Smooth muscle cell (in vitro differentiated cells): Measurements from ENCODE around the gene CIB4. TPM values are rescaled to one million over a fixed set of nuclear protein-coding genes. Genes with fewer than 3 reads are reported as not detected.

Experiments
- DNase-seq: peaks from one replicate; lab custom pipeline; 2025; ENCODE audit not compliant: unreplicated experiment; lab: John Stamatoyannopoulos, UW
- H2AFZ ChIP-seq: fragments of 200-600 bp; sonication (generic); 2 replicates; pipeline ENCODE4 v1.6.0; 2016; ENCODE audit warnings: antibody characterized with exemption, low read depth, mild to moderate bottlenecking
- H3F3A ChIP-seq: fragments of 200-600 bp; sonication (generic); 2 replicates; pipeline ENCODE4 v1.6.0; 2017; ENCODE audit warnings: antibody characterized with exemption, low read depth
- H3K27ac ChIP-seq: fragments of 200-600 bp; sonication (generic); 2 replicates; pipeline ENCODE4 v1.5.1; 2016; ENCODE audit warnings: low read depth, mild to moderate bottlenecking
- H3K27me3 ChIP-seq: fragments of 200-600 bp; sonication (generic); 2 replicates; pipeline ENCODE4 v1.6.1; 2016; ENCODE audit warnings: low read depth, mild to moderate bottlenecking
- H3K36me3 ChIP-seq: fragments of 200-600 bp; sonication (generic); 2 replicates; pipeline ENCODE4 v1.5.1; 2016; ENCODE audit warnings: low read depth
- H3K4me1 ChIP-seq: fragments of 200-600 bp; sonication (generic); 2 replicates; pipeline ENCODE4 v1.5.1; 2016; ENCODE audit warnings: low read depth
- H3K4me2 ChIP-seq: fragments of 200-600 bp; sonication (generic); 2 replicates; pipeline ENCODE4 v1.6.0; 2016; ENCODE audit warnings: mild to moderate bottlenecking
- H3K4me3 ChIP-seq: fragments of 200-600 bp; sonication (generic); 2 replicates; pipeline ENCODE4 v1.5.1; 2016; ENCODE audit warnings: mild to moderate bottlenecking
- H3K79me2 ChIP-seq: fragments of 200-600 bp; sonication (generic); 2 replicates; pipeline ENCODE4 v1.6.0; 2016; ENCODE audit warnings: low read depth, mild to moderate bottlenecking
- H3K9ac ChIP-seq: fragments of 200-600 bp; sonication (generic); 2 replicates; pipeline ENCODE4 v1.6.0; 2016; ENCODE audit warnings: low read depth
- H3K9me3 ChIP-seq: fragments of 200-600 bp; sonication (generic); replicated peaks from 2 replicates; pipeline ENCODE4 v1.5.1; 2016; ENCODE audit warnings: low read depth
- H4K20me1 ChIP-seq: fragments of 200-600 bp; sonication (generic); 2 replicates; pipeline ENCODE4 v1.6.0; 2016; ENCODE audit warnings: low read depth
- WGBS: methylation state at CpG from one replicate; pipeline ENCODE4 v1.1.7; 2016; ENCODE audit warnings: low lambda C conversion rate; 5-methylcytosine and 5-hydroxymethylcytosine counted together
- polyA plus RNA-seq: library from polyadenylated mRNA; unstranded; fragments of >200 nt; fragmentation: Nextera tagmentation; extraction: Ambion mirVana; gene quantifications from 2 replicates; pipeline ENCODE4 v1.2.1, GENCODE V29; 2016
- total RNA-seq: library from RNA; depleted of rRNA; stranded (reverse); fragments of >200 nt; gene quantifications from 2 replicates; pipeline ENCODE4 v1.2.3, GENCODE V29; 2014
- TF ChIP-seq, protein P1 (sequence below): fragments of 200-600 bp; sonication (generic); IDR thresholded peaks from 2 replicates; pipeline ENCODE4 v1.5.1; 2017; ENCODE audit warnings: borderline replicate concordance, mild to moderate bottlenecking, antibody characterized with exemption; ENCODE audit not compliant: insufficient read depth, poor library complexity, severe bottlenecking

CIB4 gene
- total and polyA plus RNA-seq, 2 experiments from 2014 or later: not detected

DNA sequence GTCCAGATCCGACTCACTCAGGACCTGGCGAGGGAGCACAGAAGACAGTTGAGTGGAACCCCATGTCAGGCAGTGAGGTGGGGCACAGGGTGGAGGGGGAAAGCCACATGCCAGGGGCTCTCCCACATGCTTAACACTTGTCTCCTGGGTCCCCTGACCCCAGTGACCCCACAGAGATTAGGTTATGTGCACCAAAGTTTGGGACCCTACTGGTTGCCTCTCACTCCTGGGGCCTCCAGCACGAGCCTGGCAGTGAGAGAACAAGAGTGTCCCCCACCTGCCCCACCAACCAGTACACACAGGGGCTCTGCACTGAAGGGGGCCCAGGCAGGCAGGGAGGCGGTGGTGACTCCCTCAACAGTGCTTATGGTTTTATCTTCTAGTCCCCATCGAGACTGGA lies 58.3 kb downstream of the CIB4 start:
- no peaks in the 10 kb centered on the region for H3K36me3 ChIP-seq
- TF ChIP-seq, protein P1, sequence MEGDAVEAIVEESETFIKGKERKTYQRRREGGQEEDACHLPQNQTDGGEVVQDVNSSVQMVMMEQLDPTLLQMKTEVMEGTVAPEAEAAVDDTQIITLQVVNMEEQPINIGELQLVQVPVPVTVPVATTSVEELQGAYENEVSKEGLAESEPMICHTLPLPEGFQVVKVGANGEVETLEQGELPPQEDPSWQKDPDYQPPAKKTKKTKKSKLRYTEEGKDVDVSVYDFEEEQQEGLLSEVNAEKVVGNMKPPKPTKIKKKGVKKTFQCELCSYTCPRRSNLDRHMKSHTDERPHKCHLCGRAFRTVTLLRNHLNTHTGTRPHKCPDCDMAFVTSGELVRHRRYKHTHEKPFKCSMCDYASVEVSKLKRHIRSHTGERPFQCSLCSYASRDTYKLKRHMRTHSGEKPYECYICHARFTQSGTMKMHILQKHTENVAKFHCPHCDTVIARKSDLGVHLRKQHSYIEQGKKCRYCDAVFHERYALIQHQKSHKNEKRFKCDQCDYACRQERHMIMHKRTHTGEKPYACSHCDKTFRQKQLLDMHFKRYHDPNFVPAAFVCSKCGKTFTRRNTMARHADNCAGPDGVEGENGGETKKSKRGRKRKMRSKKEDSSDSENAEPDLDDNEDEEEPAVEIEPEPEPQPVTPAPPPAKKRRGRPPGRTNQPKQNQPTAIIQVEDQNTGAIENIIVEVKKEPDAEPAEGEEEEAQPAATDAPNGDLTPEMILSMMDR: no peak

DNA sequence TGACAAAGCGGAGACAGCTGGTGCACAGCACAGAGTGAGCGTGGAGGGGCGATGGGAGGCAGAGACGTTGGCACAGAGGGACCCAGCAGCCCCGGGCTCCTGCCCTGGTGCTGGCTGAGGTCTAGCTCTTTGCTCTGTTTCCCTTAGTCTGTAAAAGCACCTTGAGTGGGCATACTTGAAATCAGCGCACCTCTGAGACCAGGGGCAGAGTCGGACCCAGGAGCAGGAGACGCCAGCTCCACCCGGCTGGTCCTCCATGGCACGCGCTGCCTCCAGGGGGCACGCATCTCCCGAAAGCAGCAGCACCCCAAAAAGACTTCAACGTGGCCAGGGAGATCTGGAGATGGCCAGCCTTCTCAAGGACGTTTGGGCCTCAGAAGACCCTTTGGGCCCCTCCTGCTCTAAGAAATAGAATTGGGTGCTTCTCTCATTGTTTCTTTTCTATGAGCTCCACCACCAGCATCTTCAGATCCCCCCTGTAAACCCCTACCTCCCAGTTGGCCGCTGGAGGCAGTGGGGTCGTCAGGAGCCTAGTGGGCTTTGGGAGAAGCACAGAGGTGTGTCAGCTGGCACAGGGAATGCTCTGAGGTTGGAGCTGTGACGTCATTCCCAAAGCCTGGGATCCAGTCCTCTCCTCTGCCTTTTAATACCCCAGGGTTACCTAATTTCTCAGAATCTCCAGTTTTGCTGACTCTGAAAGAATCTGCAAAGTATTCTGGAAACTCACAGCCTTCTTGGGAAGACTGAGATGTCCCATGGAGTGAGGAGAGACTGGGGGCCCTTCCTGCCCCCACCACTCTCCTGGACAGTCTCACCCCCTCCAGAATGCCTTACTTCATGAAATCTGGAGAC lies 58.9 kb downstream of the CIB4 start:
- H3K36me3 ChIP-seq: no peaks in the 10 kb centered on the region
- TF ChIP-seq, protein P1: no peak
- no peak overlapping the region for H3K4me2 ChIP-seq
- no peaks in the 10 kb centered on the region for H4K20me1 ChIP-seq
- H2AFZ ChIP-seq: no peak overlapping the region
- H3K9ac ChIP-seq: no peak overlapping the region
- DNase-seq: no peak
- no peaks in the 10 kb centered on the region for H3K9me3 ChIP-seq
- no peak overlapping the region for H3K4me3 ChIP-seq
- H3K27ac ChIP-seq: no peak overlapping the region
- H3K4me1 ChIP-seq: no peaks in the 10 kb centered on the region
- H3F3A ChIP-seq: no peaks in the 10 kb centered on the region
- H3K79me2 ChIP-seq: no peaks in the 10 kb centered on the region
- 86% methylated on average over 18 of the region's 18 CpGs for WGBS
- H3K27me3 ChIP-seq: no peaks in the 10 kb centered on the region

More for the DNA sequence above, 58.3 kb downstream of the CIB4 start:
- H3K79me2 ChIP-seq: no peaks in the 10 kb centered on the region
- no peaks in the 10 kb centered on the region for H3K4me1 ChIP-seq
- no peak overlapping the region for H3K9ac ChIP-seq
- no peak overlapping the region for H2AFZ ChIP-seq
- peaks cover 3% of the 10 kb centered on the region for H3K27me3 ChIP-seq
- no peaks in the 10 kb centered on the region for H4K20me1 ChIP-seq
- H3K9me3 ChIP-seq: no peaks in the 10 kb centered on the region
- no peak overlapping the region for H3K4me3 ChIP-seq
- no peak overlapping the region for H3K27ac ChIP-seq
- no peaks in the 10 kb centered on the region for H3F3A ChIP-seq
- whole genome bisulfite sequencing: 89% methylated on average over 5 of the region's 5 CpGs
- DNase-seq: no peak
- H3K4me2 ChIP-seq: no peak overlapping the region

DNA sequence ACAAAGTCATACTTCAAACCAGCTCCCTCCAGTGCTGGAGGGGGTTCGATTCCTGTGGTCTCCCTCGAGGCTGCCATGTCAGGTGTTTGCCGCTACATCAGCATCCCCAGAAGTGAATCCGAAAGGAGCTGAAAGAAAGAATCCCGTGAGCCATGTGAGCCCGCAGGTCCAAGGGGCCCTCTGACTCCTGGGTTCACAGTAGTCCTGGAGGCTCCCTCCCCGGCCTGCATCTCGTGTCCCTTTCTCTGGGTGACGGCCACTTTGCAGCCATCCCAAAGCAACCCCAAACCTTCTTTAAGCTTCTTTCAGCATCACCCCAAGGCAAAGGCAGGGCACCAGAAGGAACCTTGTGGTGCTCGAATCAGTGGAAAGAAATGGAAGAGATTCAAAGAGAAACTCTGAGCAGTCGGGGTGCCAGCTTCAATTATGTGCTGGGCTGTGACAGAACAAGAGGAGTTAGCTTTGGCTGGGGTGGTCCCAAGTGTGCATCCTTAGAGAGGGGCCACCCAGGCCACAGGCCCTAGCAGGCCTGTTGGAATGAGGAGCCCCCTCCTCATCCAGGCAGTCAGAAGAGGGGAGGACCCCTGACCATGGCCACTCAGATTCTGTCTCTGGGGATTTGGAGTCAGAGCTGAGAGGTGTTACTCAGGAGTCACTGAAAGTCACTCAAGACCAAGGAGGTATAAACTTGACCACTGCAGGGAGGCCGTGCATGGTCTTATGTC lies 59.7 kb downstream of the CIB4 start:
- H3K9ac ChIP-seq: no peak overlapping the region
- no peaks in the 10 kb centered on the region for H3F3A ChIP-seq
- TF ChIP-seq, protein P1: no peak
- no peaks in the 10 kb centered on the region for H3K27me3 ChIP-seq
- no peaks in the 10 kb centered on the region for H3K36me3 ChIP-seq
- no peak overlapping the region for H3K27ac ChIP-seq
- no peaks in the 10 kb centered on the region for H3K9me3 ChIP-seq
- no peaks in the 10 kb centered on the region for H3K79me2 ChIP-seq
- no peak overlapping the region for H2AFZ ChIP-seq
- no peaks in the 10 kb centered on the region for H4K20me1 ChIP-seq
- DNase-seq: no peak
- H3K4me2 ChIP-seq: no peak overlapping the region
- H3K4me1 ChIP-seq: no peaks in the 10 kb centered on the region
- H3K4me3 ChIP-seq: no peak overlapping the region
- WGBS: 95% methylated on average over 12 of the region's 12 CpGs
